RWPE2 (cell line): Measurements from ENCODE around the gene ARFGAP3.
A peak's percentile ranks its signal among the peaks of the same experiment; 100 is the strongest.

ENCODE experiments used
- ATAC-seq: fragments of 200-7000 bp; cut with Tn5 transposase; 3 replicates; pipeline ENCODE4 v1.9.1; 2021; ENCODE audit warnings: low read depth
- DNase-seq: peaks from one replicate; pipeline ENCODE4 v3.0.0-alpha.2; 2020; ENCODE audit warnings: low spot score
- H3K27ac ChIP-seq: fragments of 450-650 bp; 2 replicates; pipeline ENCODE4 v1.5.1; 2017; ENCODE audit warnings: mild to moderate bottlenecking; ENCODE audit not compliant: poor library complexity, severe bottlenecking
- H3K27me3 ChIP-seq: fragments of 250-450 bp; sonication (Bioruptor Pico); 2 replicates; pipeline ENCODE4 v1.5.1; 2021; ENCODE audit warnings: mild to moderate bottlenecking, moderate library complexity; ENCODE audit not compliant: insufficient read depth, poor library complexity, severe bottlenecking
- H3K36me3 ChIP-seq: fragments of 250-450 bp; sonication (Bioruptor Pico); 2 replicates; pipeline ENCODE4 v1.5.1; 2020; ENCODE audit warnings: low read depth, mild to moderate bottlenecking, moderate library complexity
- H3K4me1 ChIP-seq: fragments of 250-450 bp; sonication (Bioruptor Pico); 2 replicates; pipeline ENCODE4 v1.5.1; 2021; ENCODE audit warnings: mild to moderate bottlenecking, moderate library complexity; ENCODE audit not compliant: insufficient read depth, poor library complexity, severe bottlenecking
- H3K4me3 ChIP-seq: fragments of 250-450 bp; sonication (Bioruptor Pico); 2 replicates; pipeline ENCODE4 v1.5.1; 2021; ENCODE audit warnings: mild to moderate bottlenecking, moderate library complexity; ENCODE audit not compliant: severe bottlenecking
- H3K9me3 ChIP-seq: fragments of 250-450 bp; sonication (Bioruptor Pico); 2 replicates; pipeline ENCODE4 v1.5.1; 2021; ENCODE audit warnings: mild to moderate bottlenecking, moderate library complexity; ENCODE audit not compliant: severe bottlenecking
- CTCF ChIP-seq: fragments of 450-650 bp; IDR thresholded peaks from one replicate; pipeline ENCODE4 v1.5.1; 2017; ENCODE audit warnings: mild to moderate bottlenecking, moderate library complexity; ENCODE audit not compliant: poor library complexity, severe bottlenecking

ARFGAP3 gene

DNA sequence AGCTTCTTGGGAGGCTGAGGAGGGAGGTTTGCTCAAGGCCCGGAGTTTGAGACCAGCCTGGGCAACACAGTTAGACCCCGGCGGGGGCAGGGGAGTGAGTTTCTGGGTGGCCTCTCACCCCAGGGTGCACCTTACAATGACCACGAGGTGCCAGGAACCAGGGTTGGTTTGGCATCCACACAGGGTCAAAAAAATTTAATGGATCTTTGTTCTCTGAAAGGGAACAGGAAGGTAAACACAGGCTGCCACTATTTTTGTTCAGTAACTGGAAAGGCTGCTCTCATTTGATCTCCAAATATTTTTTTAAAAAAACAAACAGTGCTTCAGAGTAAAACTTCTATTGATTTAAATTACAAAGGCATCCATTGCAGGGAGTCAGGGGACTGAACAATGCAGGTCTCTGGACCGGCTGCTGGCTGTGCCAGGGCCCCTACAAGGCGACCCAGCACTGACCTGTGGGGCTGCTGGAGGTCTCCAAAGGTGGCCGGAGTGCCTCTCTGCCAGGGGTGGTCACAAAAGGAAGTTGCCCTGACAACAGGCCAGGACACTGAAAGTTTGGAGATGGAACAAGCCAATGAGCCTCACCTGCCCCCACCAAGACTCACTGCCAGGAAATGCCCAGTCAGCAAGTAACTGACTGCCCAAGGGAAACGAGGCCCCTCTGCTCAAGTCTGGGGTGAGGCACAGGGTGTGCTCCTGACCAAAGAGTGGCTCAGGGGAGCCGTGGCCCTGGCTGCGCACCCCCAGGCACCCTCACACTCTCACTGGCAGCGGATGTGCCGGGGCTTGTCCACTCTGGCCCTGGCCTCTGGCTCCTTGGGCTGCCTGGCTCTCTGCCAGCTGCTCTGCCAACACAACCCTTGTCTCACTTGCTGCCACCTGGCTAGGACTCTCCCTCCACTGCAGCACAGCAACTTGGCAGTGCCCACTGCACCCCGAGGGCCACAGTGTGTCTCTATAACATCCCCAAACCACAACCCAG lies 51.8 kb downstream of the ARFGAP3 start:
- no peak for TF ChIP-seq CTCF
- DNase-seq (peak; percentile 46), ATAC-seq (peak; percentile 90)
- Histone ChIP-seq H3K27me3 (no peaks in the 10 kb centered on the region), H3K4me1 (peaks cover 19% of the 10 kb centered on the region), H3K36me3 (peaks cover 38% of the 10 kb centered on the region), H3K9me3 (no peaks in the 10 kb centered on the region), H3K27ac (peak overlapping the region; percentile 59), H3K4me3 (no peak overlapping the region)

- no peak overlapping the region for H3K27ac ChIP-seq
- H3K27me3 ChIP-seq: no peaks in the 10 kb centered on the region
- DNase-seq: no peak
- peaks cover 19% of the 10 kb centered on the region for H3K4me1 ChIP-seq
- TF ChIP-seq CTCF: no peak
- no peak for ATAC-seq
- H3K4me3 ChIP-seq: no peak overlapping the region
- peaks cover 45% of the 10 kb centered on the region for H3K36me3 ChIP-seq
- no peaks in the 10 kb centered on the region for H3K9me3 ChIP-seq
Observed at GRCh38 chr22:42803389-42803788, 53.7 kb downstream of the ARFGAP3 start.

DNA sequence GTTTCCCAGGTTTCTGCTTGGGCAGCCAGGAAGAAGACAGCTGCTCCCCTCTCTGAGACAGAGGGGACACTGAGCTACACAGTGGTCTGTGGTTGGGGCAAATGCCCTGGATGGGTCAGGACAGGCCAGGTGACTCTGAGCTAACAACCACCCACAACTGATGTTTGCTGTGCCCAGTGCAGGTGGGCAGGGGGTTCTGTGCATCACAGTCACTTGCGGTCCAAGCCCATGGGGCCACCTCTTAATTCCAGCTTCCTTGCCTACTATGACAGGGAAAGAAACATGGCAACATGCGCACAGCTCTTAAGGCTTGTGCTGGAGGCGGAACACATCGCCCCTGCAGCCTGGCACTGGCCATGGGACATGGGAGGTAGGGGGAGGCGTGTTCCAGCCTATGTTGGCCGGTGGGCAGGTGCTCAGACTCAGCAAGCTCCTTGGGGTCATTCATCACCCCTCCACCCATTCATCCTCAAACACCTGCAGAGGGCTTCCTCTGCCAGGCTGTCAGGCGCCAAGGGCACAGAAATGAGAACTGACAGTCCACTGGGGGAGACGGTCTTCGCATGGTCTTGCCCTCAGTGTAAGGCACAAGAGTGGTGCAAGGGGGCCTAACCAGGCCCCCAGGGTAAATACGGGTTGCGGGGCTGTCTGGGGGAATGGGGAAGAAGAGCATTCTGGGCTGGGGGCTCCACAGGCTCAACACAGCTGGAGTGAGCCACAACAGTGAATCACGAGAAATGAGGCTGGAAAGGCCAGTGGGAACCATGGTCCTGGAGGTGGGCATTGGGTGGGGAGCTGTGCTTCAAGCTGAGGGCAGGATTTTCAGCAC lies 55.6 kb downstream of the ARFGAP3 start:
- Histone ChIP-seq H3K4me3 (no peak overlapping the region), H3K9me3 (no peaks in the 10 kb centered on the region), H3K27me3 (no peaks in the 10 kb centered on the region), H3K36me3 (peaks cover 45% of the 10 kb centered on the region), H3K4me1 (peaks cover 19% of the 10 kb centered on the region), H3K27ac (no peak overlapping the region)
- DNase-seq (no peak), ATAC-seq (no peak)
- no peak for TF ChIP-seq CTCF

DNA sequence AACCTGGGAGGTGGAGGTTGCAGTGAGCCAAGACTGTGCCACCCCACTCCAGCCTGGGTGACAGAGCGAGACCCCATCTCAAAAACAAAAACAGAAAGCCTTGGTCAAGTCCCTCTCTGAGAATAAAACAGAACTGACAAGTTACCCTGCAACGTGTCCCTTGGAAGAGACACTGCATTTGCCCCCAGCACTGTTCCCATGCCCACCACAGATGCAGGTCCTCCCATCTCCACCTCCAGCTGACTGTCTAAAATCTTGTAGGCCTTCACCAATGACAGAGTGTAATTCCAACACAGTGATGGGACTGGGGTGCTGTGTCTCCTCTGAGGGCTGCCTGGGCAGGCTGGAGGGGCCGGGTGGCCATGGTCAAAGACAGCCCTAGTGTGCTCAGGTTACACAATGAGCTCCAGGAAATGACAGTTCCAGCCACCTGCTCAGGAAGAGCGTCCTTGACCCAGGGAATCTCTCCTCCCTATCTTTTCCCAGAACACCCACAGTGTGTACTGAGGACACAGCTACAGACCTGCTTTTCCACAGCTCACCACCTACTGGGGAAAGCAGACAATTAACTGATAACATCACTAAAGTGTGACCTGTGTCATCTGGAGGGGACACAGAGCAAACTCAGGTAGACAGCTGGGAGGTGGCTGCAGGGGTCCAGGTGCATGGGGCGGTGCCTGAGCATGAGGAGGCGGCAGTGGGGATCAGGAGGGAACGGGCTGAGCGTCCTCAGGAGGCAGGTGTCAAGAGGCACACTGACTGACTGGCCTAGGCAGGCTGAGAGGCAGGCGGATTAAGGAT lies 56.4 kb downstream of the ARFGAP3 start:
- TF ChIP-seq CTCF: no peak
- ATAC-seq (no peak), DNase-seq (no peak)
- Histone ChIP-seq H3K36me3 (peaks cover 39% of the 10 kb centered on the region), H3K4me3 (no peak overlapping the region), H3K9me3 (no peaks in the 10 kb centered on the region), H3K27me3 (no peaks in the 10 kb centered on the region), H3K27ac (no peak overlapping the region), H3K4me1 (peaks cover 13% of the 10 kb centered on the region)
